Smooth muscle cell (in vitro differentiated cells): Measurements from ENCODE around the gene FSHB. TPM values are rescaled to one million over a fixed set of nuclear protein-coding genes. Genes with fewer than 3 reads are reported as not detected.

ENCODE experiments used
- DNase-seq: peaks from one replicate; lab custom pipeline; 2025; ENCODE audit not compliant: unreplicated experiment; lab: John Stamatoyannopoulos, UW
- H2AFZ ChIP-seq: fragments of 200-600 bp; sonication (generic); 2 replicates; pipeline ENCODE4 v1.6.0; 2016; ENCODE audit warnings: antibody characterized with exemption, low read depth, mild to moderate bottlenecking
- H3F3A ChIP-seq: fragments of 200-600 bp; sonication (generic); 2 replicates; pipeline ENCODE4 v1.6.0; 2017; ENCODE audit warnings: antibody characterized with exemption, low read depth
- H3K27ac ChIP-seq: fragments of 200-600 bp; sonication (generic); 2 replicates; pipeline ENCODE4 v1.5.1; 2016; ENCODE audit warnings: low read depth, mild to moderate bottlenecking
- H3K27me3 ChIP-seq: fragments of 200-600 bp; sonication (generic); 2 replicates; pipeline ENCODE4 v1.6.1; 2016; ENCODE audit warnings: low read depth, mild to moderate bottlenecking
- H3K36me3 ChIP-seq: fragments of 200-600 bp; sonication (generic); 2 replicates; pipeline ENCODE4 v1.5.1; 2016; ENCODE audit warnings: low read depth
- H3K4me1 ChIP-seq: fragments of 200-600 bp; sonication (generic); 2 replicates; pipeline ENCODE4 v1.5.1; 2016; ENCODE audit warnings: low read depth
- H3K4me2 ChIP-seq: fragments of 200-600 bp; sonication (generic); 2 replicates; pipeline ENCODE4 v1.6.0; 2016; ENCODE audit warnings: mild to moderate bottlenecking
- H3K4me3 ChIP-seq: fragments of 200-600 bp; sonication (generic); 2 replicates; pipeline ENCODE4 v1.5.1; 2016; ENCODE audit warnings: mild to moderate bottlenecking
- H3K79me2 ChIP-seq: fragments of 200-600 bp; sonication (generic); 2 replicates; pipeline ENCODE4 v1.6.0; 2016; ENCODE audit warnings: low read depth, mild to moderate bottlenecking
- H3K9ac ChIP-seq: fragments of 200-600 bp; sonication (generic); 2 replicates; pipeline ENCODE4 v1.6.0; 2016; ENCODE audit warnings: low read depth
- H3K9me3 ChIP-seq: fragments of 200-600 bp; sonication (generic); replicated peaks from 2 replicates; pipeline ENCODE4 v1.5.1; 2016; ENCODE audit warnings: low read depth
- H4K20me1 ChIP-seq: fragments of 200-600 bp; sonication (generic); 2 replicates; pipeline ENCODE4 v1.6.0; 2016; ENCODE audit warnings: low read depth
- CTCF ChIP-seq: fragments of 200-600 bp; sonication (generic); IDR thresholded peaks from 2 replicates; pipeline ENCODE4 v1.5.1; 2017; ENCODE audit warnings: borderline replicate concordance, mild to moderate bottlenecking, antibody characterized with exemption; ENCODE audit not compliant: insufficient read depth, poor library complexity, severe bottlenecking
- WGBS: methylation state at CpG from one replicate; pipeline ENCODE4 v1.1.7; 2016; ENCODE audit warnings: low lambda C conversion rate; 5-methylcytosine and 5-hydroxymethylcytosine counted together
- polyA plus RNA-seq: library from polyadenylated mRNA; unstranded; fragments of >200 nt; fragmentation: Nextera tagmentation; extraction: Ambion mirVana; gene quantifications from 2 replicates; pipeline ENCODE4 v1.2.1, GENCODE V29; 2016
- total RNA-seq: library from RNA; depleted of rRNA; stranded (reverse); fragments of >200 nt; gene quantifications from 2 replicates; pipeline ENCODE4 v1.2.3, GENCODE V29; 2014

The FSHB gene
- total and polyA plus RNA-seq, 2 experiments from 2014 or later = not detected

GRCh38 chr11:30254307-30255298 lies 23.8 kb downstream of the FSHB start:
- TF ChIP-seq CTCF = no peak
- no peak overlapping the region for H3K4me2 ChIP-seq
- WGBS = 70% methylated on average over 3 of the region's 3 CpGs

DNA sequence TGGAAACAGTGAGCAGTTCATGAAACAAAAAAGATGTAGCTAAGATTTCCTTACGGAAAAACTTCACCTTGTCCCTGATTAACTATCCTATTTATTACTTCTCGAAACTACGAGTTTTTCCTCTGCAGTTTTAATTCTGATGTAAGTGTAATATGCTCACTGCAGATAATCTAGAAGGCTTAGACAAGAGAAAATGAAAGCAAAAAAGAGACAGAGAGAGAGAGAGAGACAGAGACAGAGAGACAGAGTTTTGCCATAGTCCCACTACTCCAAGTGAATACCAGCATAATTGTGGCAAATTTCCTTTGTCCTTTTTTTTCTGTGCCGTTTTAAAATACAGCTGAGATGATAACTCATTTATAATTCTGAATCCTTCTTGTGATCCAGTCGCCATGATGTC lies 24.8 kb downstream of the FSHB start:
- H3K27me3 ChIP-seq = no peaks in the 10 kb centered on the region
- no peak for DNase-seq
- H3K27ac ChIP-seq = no peak overlapping the region
- 84% methylated on average over 5 of the region's 5 CpGs for WGBS
- H2AFZ ChIP-seq = no peak overlapping the region
- no peak overlapping the region for H3K4me2 ChIP-seq
- H3K9me3 ChIP-seq = no peaks in the 10 kb centered on the region
- no peaks in the 10 kb centered on the region for H3F3A ChIP-seq
- H4K20me1 ChIP-seq = no peaks in the 10 kb centered on the region
- no peak overlapping the region for H3K9ac ChIP-seq
- no peaks in the 10 kb centered on the region for H3K79me2 ChIP-seq
- no peaks in the 10 kb centered on the region for H3K36me3 ChIP-seq
- H3K4me1 ChIP-seq = no peaks in the 10 kb centered on the region
- no peak for TF ChIP-seq CTCF
- H3K4me3 ChIP-seq = no peak overlapping the region

More at GRCh38 chr11:30254307-30255298, 23.8 kb downstream of the FSHB start:
- Histone ChIP-seq H3F3A (no peaks in the 10 kb centered on the region), H3K79me2 (no peaks in the 10 kb centered on the region), H3K4me1 (no peaks in the 10 kb centered on the region), H3K27ac (no peak overlapping the region), H3K36me3 (no peaks in the 10 kb centered on the region), H3K9ac (no peak overlapping the region), H3K4me3 (no peak overlapping the region), H3K27me3 (no peaks in the 10 kb centered on the region), H2AFZ (no peak overlapping the region), H3K9me3 (no peaks in the 10 kb centered on the region), H4K20me1 (no peaks in the 10 kb centered on the region)
- DNase-seq = no peak

DNA sequence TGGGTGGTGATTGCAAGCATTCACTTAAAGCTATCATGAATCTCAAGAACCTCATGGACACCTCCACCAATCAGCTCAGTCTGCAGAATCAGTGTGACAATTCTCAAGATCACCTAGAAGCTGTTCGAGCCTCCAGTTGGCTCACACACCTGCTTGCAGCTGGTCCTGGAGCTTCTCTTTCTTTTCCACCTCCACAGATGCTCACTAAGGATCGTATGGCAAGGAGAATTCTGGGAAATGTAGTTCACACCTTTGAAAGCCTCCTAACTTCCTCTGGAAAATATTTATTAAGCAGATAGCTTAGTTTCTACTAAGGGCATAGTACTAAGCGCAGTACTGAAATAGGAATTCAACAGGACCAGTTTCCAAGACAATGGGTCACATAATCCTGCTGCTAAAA lies 26.2 kb downstream of the FSHB start:
- no peak overlapping the region for H3K4me2 ChIP-seq
- H3K79me2 ChIP-seq = no peaks in the 10 kb centered on the region
- H3K27ac ChIP-seq = no peak overlapping the region
- H3F3A ChIP-seq = no peaks in the 10 kb centered on the region
- H3K4me3 ChIP-seq = no peak overlapping the region
- H4K20me1 ChIP-seq = no peaks in the 10 kb centered on the region
- no peak overlapping the region for H2AFZ ChIP-seq
- TF ChIP-seq CTCF = no peak
- no peak overlapping the region for H3K9ac ChIP-seq
- no peaks in the 10 kb centered on the region for H3K9me3 ChIP-seq
- 61% methylated on average over 3 of the region's 3 CpGs for WGBS
- H3K36me3 ChIP-seq = no peaks in the 10 kb centered on the region
- DNase-seq = no peak
- no peaks in the 10 kb centered on the region for H3K27me3 ChIP-seq
- H3K4me1 ChIP-seq = no peaks in the 10 kb centered on the region
